Measurements from ENCODE around the gene HOXA9.

The HOXA9 gene

DNA sequence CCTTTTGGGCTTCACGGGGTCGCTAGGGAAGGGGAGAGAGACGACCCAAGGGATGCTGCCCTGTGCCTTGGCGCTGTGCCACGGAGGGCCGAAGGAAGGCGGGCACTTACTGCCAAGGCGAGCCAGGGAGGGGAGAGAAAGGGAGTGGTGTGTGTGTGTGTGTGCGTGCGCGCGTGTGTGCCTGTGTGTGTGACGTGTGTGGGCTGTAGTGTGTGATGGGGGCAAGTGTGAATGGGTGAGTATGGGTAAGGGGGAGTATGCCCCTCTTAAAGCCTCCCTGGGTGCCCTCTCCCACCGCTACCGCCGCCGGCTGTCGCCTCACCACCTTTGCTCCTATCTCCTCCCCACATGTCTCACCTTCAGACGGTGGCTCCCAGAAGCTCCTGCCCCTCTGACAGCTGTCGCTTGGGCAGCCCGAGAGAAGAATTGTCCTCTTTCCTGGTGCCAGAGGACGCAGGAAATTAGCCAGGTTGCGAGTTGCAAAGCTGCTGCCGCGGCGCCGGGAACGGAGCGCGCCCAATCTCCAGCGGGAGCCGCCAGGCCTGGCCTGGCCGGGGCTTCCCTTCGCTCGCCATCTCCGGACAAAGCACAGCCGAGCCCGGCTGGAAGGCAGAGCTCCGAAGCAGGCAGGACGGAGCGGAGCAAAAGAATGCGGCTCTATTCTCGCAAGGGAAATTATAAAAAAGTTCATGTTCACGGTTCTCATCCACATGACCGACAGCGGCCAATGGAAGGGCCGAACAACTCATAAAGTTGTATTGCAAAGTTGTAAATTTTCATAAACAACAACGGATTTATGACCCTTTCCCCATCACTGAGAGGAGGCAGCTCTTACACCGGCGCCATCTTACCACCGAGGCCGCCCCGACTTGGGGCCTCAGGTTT, 13.2 kb downstream of the HOXA9 start, which contains the start of gene HOXA3:
Gene HOXA3 (minus strand): TSS at position 653 of the 885 bp plus-strand sequence. CDS start 41,943 bp downstream, outside the sequence.
- DNase-seq: no peak

DNA sequence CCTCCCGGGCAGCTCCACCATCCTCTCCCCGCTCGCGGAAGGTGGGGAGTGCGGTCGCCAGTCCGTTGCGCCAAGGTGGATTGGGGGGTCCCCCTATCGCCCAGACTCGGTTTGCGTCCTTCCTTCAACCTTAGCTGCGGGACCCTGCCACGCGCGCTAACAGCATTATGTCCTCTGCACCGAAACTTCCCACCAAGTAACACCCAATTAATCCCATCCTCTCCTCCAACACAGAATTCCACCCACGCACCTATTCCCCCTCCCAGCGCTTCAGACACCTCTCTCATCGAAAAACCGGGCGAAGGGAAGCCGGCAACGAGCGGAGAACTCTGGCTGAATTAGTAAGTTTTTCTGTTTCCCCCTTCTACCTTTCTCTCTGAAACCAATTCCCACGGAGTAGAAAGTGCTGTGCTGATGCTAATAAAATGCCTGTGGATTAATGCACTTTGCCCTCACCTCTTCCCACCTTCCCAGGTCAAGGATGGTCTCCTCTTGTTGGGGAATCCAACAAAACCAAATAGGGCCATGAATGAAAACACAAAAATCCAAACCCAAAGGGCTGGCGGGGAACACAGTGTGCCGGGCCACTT, 13.9 kb downstream of the HOXA9 start:
- no peak for DNase-seq

DNA sequence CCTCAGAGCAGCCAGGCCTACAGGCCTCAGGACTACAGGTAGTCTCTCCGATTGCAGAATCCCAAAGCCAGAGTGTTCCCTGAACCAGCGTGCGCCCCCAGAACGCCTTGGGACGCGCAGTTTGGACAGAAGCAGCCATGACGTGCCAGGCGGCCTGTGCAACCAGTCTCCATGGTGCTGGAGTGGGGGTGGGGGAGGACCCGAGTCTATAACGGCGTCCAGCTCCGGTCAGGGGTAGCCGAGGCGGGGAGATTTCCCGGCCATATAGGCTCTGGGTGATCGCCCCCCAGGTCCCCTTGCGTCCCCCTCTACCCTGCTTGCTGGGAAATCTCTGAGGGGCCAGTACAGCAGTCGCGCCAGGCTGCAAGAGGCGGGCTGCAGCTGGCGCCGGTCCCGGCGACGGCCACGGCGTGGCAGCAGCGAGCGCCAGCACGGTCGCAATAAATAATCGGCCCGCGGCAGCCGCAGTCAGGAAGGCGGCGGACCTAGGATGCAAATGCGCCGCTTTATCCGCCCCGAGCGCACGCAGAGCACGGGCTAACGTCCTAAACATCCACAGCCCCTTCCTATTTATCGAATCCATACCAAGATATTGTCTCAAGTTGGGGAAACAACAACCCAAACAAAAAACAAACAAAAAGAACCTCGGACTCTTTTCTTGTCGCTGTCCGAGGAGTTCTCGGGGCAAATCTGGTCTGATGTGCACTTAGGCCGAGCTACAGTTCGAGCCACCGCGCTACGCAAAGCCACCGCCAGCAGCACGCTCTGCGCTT, 14.6 kb downstream of the HOXA9 start:
- DNase-seq: peak; percentile 51

DNA sequence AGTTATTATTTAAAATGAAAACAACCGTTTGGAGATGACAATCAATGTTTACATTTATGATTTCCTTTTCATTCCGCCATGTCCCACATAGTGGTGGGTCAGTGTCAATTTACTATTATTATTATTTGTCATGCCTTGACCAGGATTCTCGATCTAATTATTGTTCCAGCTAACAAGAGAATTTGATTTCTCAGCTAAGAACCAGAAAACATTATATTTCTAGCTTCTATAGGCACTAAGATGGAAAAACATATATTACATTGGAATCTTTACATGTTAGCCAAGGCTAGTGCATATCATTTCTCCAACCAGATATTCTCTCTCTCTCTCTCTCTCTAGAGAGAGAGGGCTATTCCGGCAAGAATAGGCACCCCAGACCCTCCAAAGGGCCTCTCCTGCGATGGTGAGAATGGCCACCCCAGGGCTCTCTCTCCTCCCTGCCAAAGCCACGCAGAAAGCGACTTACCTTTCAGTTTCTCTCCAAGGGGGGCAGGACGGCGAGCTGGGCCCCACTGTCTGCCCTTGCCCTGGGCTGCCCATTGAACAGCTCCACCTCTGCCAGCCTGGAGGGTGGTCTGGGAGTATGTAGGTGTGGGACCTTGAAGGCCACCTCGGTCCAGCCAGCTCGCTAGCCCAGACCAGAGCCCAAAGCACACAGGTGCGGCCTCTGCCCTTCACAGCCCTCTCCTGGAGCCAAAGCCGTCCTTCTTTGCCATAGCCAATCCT, 15.3 kb downstream of the HOXA9 start:
- DNase-seq: no peak

DNA sequence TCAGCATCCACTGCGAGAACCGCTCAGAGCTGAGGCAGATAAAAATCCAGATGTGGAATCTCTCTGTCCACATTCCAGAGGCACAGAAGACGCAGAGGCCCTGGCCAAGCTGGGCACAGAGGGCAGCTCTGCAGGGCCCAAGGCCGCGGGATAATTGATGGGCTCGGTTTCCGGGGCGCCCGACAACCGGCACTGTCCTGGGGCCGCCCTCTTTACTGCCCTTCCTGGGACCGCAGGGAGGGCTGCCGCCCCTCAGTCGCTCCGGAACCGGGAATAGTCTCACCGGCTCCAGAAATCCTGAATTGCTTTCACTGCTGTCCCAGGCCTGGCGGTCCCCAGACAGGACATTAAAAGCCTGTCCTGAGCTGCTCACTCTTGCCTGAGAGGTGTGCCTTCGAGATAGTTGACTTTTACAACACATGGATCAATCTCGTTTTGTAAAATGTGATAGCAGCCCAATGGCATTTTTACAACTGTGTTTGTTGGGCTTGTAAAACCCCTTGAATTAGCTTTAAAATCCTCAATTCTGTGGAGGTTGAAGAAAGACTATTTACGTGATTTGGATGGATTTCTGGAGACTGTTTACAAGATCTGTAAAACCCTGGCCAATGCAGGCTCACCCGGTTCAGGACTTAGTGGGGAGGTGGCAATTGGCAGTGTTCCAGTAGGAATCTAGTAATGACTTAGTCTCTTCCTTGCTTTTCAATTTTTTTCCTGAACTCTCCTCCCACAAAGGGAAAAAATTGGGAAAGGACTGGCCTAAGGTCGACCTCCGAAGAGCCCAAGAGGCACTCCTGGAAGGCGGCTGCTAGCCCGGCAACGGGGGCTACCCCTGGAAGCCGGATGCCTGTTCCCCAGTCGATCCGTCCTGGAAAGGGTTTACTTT, 16.3 kb downstream of the HOXA9 start:
- no peak for DNase-seq

DNA sequence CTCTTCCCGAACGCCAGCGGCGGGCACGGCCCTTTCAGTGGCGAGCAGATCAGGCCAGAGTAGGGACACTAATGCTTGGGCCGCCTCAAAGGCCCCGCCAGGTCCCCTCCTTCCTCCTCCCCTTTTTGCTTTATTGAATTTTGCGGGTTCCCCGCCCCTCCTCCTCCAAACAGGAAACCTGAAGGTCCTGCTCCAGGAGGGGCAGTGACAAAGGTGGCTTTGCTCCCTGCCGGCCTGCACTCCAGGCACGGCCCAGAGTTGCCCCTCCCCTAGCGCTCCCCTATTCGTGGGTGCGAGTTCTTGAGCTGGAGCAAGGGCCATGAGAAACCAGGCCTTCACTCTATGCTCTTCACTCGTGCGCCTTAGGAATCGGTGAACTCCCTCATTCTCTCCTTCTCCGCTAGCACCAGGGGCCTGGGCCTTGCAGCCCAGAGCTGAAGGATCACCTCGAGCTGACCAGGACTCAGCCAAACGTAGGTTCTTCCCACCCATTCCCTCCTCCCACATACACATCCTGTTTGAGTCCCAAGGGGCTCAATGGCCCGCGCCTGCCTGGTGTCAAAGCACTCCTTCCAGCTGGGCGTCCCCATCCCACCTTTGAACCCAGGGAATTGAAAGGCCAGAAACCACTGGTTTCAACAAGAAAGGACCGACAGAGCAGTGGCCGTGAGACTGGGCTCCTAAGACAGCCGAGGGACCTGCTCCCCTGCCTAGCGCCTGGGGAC, 17.1 kb downstream of the HOXA9 start:
- DNase-seq: no peak

DNA sequence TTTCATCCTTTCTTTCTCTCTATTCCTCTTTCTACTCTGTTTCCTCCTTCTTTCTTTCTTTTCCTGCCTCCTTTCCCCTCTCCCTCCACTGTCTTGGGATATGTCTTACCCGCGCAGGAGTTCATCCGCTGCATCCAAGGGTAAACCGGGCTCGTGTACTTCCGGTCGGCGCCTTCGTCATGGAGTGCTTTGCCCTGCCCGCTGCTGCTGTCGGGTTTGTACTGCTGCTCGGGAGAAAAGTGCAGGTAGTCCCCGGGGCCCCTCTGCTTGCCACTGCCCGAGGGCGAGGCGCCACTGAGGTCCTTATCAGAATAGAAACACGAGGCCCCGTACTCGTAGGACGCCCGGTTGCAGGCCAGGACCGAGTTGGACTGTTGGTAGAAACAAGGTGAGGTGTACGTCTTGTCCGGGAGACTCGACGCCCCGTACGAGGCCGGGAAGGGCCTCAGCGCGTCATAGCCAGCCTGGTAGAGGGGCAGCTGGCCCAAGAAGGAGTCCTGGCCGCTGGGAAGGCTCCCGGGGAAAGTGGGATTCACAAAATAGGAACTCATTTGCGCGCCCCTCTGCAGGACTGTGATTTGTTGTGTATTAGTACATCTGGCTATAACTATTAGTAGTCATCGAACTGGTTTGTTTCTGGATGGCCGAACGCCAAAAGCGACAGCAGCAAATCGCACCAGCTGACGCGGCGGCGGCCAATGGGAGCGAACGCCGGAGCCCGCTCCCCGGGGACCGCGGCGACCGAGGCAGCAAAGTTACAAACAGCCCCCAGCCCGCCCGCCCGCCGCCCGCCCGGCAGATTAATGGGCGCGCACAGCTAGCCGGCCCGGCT, 17.9 kb downstream of the HOXA9 start, which contains the start of gene HOXA6:
Gene HOXA6 (minus strand): TSS at position 576 of the 832 bp plus-strand sequence. CDS start 25 bp downstream, at position 551.
- no peak for DNase-seq

DNA sequence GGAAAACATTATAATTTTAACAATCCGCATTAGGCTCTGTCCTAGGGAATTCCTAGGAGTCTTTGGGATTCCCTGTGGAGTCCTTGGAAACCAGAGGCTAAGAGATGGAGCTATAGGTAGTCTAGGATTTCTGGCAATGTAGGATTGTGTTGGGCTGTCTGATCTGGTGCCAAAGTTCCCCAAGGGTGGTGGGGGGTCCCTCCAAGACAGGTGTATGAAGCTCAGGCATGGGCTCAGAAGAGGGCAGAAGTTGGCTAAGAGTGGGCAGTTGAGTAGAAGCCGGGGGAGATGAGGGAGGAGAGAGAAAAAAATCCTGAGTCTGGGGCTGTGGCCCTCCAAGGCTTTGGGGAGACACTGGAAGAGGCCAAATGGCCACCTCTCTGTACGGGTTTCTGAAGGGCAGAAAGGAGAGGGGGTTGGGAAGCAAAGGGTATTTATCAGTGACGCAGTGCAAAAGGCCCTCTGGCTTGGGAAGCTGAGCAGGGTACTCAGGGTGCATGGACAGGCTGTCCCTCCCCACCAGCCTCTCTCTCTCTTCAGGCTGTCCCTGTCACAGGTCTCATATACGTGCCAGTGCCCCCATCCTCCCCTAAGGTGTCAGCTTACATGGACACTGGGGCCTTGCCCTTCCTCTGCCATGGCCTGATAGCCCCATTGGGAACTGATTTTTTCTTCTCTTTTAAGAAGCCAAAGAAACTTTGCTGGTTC, 18.7 kb downstream of the HOXA9 start:
- no peak for DNase-seq

DNA sequence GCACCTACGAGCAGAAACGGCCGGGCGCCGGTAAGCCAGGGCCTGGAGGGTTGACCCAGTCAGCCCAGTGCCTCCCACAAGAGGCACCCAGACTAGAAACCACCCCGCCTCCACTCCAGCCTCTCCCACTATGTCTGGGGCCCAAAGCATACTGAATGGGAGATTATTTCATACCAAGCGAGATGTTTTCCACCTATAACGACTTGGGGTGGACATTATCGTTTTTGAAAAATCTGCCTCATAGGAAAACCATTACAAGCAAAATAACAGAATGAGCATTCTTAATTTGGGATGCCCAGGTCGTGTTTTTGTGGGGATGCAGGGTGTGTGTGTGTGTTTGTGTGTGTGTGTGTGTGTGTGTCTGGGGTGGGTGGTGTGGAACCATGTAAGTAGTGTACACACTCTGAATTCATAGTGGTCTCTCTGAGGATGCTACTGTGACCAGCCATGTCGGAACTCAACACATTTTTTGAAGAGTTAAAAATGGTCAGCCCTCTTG, 19.4 kb downstream of the HOXA9 start:
- DNase-seq: no peak

DNA sequence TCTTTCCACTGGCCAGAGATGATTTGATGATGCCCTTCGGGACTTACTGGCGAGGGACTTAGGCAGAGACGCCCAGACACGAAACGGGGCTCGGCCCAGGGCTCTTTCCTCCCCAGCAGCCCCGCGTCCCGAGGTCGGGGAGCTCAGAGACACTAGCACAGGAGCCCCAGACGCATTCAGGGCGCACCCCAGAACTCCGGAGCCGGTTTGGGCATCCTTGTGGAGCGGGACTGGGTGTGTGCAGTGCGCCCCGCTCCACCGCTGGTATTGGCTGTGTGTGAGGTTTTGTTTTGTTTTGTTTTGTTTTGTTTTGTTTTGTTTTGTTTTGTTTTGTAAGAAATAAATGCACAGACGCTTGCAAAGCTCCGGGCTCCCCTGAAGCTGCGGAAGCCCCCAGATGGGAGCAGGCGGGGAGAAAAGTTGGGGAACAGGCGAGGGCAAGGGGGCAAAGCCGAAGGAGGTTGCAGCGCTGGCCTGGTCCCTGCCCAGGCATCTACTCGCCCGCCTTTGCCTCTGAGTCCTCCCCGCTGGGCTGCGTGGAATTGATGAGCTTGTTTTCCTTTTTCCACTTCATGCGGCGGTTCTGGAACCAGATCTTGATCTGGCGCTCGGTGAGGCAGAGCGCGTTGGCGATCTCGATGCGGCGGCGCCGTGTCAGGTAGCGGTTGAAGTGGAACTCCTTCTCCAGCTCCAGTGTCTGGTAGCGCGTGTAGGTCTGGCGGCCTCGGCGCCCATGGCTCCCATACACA, 20.0 kb downstream of the HOXA9 start:
- DNase-seq: no peak

DNA sequence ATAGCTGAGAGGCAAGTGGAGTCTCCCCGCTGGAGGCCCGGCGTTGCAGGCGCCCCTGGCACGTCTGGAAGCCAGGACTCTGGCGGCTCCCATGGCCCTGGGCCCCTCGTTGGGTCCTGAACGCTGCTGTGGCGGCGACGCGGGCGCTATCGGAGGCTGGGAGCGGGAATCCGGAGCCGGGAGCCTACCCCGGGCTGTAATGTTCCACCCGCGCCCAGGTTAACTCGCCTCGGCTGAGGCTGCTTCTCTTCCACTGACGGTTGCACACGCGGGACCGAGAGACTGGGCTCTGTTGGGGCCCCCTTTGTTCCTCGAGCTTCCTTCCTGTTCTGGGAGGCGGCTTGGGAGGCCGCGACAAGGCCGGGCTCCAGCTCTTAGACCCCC, 20.6 kb downstream of the HOXA9 start:
- DNase-seq: no peak

DNA sequence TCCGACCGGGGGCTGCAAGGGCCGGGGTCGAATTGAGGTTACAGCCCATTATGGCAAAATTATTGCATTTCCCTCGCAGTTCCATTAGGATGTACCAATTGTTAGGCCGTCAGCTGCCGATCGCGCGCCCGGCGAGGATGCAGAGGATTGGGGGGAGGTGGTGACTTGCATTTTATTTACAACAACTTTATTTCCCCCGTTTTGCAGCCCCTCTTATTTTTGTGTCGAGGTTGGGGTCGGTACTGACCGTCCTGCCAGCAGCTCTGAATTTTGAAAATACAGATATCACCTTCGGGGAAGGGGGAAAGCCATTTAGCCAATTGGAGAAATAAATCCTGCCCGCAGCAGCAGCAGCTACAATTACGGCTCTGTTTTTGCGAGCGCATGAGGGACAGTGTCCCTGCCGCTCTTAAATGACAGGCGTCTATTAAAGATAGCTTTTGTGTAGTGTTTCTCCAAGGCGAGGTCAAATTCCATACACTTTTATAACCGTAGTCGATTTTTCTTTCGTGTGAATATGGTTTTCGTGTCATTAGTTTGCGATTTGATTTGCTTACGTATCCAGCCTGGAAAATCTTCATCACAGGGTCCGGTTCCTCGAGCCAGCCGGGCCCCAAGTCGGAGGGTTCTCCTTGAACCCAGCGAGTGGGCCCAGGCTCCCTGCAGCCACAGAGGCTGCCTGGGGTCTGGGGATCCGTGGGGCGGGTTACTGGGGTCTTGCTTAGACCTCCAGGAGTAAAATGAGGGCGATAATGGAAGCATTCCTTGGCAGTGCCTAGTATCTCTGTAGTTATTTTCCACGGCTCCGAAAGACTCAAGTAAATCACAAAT, 21.2 kb downstream of the HOXA9 start:
- no peak for DNase-seq

DNA sequence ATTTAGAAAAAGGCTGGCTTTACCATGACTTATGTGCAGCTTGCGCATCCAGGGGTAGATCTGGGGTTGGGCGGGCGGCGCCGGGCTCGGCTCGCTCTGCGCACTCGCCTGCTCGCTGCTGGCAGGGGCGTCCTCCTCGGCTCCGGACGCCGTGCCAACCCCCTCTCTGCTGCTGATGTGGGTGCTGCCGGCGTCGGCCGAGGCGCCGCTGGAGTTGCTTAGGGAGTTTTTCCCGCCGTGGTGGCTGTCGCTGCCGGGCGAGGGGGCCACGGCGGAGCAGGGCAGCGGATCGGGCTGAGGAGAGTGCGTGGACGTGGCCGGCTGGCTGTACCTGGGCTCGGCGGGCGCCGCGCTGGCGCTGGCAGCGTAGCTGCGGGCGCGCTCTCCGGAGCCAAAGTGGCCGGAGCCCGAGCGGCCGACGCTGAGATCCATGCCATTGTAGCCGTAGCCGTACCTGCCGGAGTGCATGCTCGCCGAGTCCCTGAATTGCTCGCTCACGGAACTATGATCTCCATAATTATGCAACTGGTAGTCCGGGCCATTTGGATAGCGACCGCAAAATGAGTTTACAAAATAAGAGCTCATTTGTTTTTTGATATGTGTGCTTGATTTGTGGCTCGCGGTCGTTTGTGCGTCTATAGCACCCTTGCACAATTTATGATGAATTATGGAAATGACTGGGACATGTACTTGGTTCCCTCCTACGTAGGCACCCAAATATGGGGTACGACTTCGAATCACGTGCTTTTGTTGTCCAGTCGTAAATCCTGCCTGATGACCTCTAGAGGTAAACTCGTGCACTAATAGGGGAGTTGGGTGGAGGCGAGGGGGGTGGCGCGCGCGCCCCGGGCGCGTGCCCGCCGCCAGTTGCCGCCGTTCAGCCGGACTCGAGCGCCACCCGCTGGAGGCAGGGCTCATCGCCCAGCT, 22.1 kb downstream of the HOXA9 start, which contains the start of gene HOXA5:
Gene HOXA5 (minus strand): TSS at position 659 of the 927 bp plus-strand sequence. CDS start 74 bp downstream, at position 585.
- no peak for DNase-seq

DNA sequence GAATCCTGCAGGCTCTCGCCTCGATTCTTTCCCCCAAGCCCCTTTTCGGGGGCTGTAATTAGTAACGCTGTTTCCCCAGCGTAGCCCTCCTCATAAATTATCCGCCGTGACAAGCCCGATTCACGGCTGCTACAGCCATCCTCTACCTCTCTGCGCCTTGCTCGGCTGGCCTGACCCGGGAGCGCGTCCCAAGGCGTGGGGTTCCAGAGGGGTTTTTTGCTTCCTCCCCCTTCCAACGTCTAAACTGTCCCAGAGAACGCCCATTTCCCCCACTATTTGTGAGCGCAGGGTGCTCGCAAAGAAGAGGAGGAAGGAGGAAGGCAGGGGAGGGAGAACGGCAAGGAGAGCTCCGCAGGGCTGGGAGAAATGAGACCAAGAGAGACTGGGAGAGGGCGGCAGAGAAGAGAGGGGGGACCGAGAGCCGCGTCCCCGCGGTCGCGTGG, 22.7 kb downstream of the HOXA9 start:
- no peak for DNase-seq

DNA sequence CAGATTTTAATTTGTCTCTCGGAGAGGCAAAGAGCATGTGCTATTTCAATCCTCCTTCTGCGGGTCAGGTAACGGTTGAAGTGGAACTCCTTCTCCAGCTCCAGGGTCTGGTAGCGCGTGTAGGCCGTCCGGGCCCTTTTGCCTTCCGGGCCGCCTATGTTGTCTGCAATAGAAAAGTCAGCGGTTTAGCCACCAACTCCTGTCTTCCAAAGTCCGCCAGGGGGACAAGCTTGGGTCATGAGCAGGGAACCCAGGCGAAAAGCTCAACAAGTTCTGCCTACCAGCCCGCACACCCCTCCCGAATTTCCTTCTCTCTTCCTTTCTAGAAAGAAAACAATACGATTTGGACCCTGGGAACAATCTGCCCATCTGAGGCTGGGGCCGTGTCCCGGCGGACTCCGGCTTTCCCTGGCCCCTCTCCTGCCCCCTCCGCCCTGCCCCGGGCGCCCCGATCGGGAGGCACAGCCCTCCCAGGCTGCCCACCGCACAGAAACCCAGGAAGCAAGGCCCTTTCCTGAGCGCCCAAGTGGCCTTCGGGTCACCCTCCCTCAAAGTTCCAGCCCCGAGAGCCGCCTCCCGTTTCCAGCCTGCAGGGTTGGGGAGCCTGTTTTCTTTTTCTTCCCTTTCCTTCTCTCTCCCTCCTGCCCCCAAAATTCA, 23.3 kb downstream of the HOXA9 start:
- no peak for DNase-seq

Measured in activated gamma-delta T cell treated with Interleukin-2 at 50 U/mL for 16 hours (primary cell).